Body of pancreas (tissue), 4 donors: Measurements from ENCODE around the gene SERPINB10. TPM values are rescaled to one million over a fixed set of nuclear protein-coding genes. Genes with fewer than 3 reads are reported as not detected.

Experiments used
- ATAC-seq: fragments of 150-250 bp; one replicate; pipeline ENCODE4 v1.9.1; 2016
- DNase-seq, 4 donors: peaks; one replicate each; pipeline ENCODE4 v3.0.0-alpha.2; 2019
- H3K27ac ChIP-seq, 4 donors: fragments of 200-600 bp; sonication (generic); 1 replicate in 3 of 4; 2 replicates in 1 of 4; pipeline versions ENCODE4 v1.5.1 to v1.6.1; 2016 to 2019; ENCODE audit warnings: mild to moderate bottlenecking in 1 of 4, mixed read lengths in 1 of 4, moderate library complexity in 1 of 4
- H3K27me3 ChIP-seq, 2 donors: fragments of 200-600 bp; sonication (generic); one replicate each; pipeline ENCODE4 v1.6.0; 2016; ENCODE audit warnings: mild to moderate bottlenecking in 1 of 2
- H3K36me3 ChIP-seq, 2 donors: fragments of 200-600 bp; sonication (generic); replicated peaks in 1 of 2; 2 replicates each; pipeline ENCODE4 v1.5.1; 2016; ENCODE audit warnings: low read depth in 2 of 2; ENCODE audit not compliant: insufficient read depth in 1 of 2
- H3K4me1 ChIP-seq: fragments of 200-600 bp; sonication (generic); one replicate; pipeline ENCODE4 v1.6.0; 2016
- H3K4me3 ChIP-seq, 2 donors: fragments of 200-600 bp; sonication (generic); 1 replicate in 1 of 2; 2 replicates in 1 of 2; pipeline ENCODE4 v1.5.1; 2016 to 2019
- H3K9me3 ChIP-seq, 3 donors: fragments of 200-600 bp; sonication (generic); 1 replicate in 2 of 3; 2 replicates in 1 of 3; pipeline ENCODE4 v1.5.1; 2016
- CTCF ChIP-seq, 7 experiments: fragments of 450-650 bp in 4 of 7; fragments of 200-600 bp in 3 of 7; sonication (generic) in 3 of 7; IDR thresholded peaks; one replicate each; pipeline ENCODE4 v1.5.1; 2016 to 2019; ENCODE audit warnings: antibody characterized with exemption in 7 of 7
- POLR2A ChIP-seq, 3 donors: fragments of 450-650 bp; IDR thresholded peaks; one replicate each; pipeline ENCODE4 v1.6.1; 2016; ENCODE audit warnings: antibody characterized with exemption in 3 of 3, mild to moderate bottlenecking in 2 of 3
- WGBS, 2 donors: methylation state at CpG; one replicate each; pipeline ENCODE4 v1.1.5; 2017; 5-methylcytosine and 5-hydroxymethylcytosine counted together
- intact Hi-C: fragments of 100-400 bp; cut with DNase I; formaldehyde crosslinking; loops from one replicate; pipeline ENCODE4 v1.15.1; 2023
- total RNA-seq, 2 donors: library from RNA; depleted of rRNA; stranded (reverse); fragments of >200 nt; gene quantifications; one replicate each; pipeline ENCODE4 v1.1.0, GENCODE V29; 2016

Gene SERPINB10
- total RNA-seq, 2 donors from 2014 or later: not detected

- Histone ChIP-seq H3K4me3 (no peak overlapping the region), H3K27ac (no peak overlapping the region), H3K36me3 (no peaks in the 10 kb centered on the region), H3K27me3 (no peaks in the 10 kb centered on the region), H3K9me3 (no peaks in the 10 kb centered on the region), H3K4me1 (peaks cover 16% of the 10 kb centered on the region)
- TF ChIP-seq CTCF (IDR thresholded peaks at IDR 0.05) (no peak), POLR2A (IDR thresholded peaks at IDR 0.05) (no peak)
- intact Hi-C loops: no loop called here
- 82 to 87% methylated on average over 5 of the region's 5 CpGs for whole genome bisulfite sequencing, 2 donors
- ATAC-seq (no peak), DNase-seq (no peak)
These were observed 64.2 kb downstream of the SERPINB10 start for GRCh38 chr18:63972002-63972376.

- H3K4me1 ChIP-seq: peaks cover 19% of the 10 kb centered on the region
- intact Hi-C loops: no loop called here
- no peaks in the 10 kb centered on the region for H3K27me3 ChIP-seq
- TF ChIP-seq CTCF (IDR thresholded peaks at IDR 0.05) (peak in 1 of 7 experiments; percentile 24), POLR2A (IDR thresholded peaks at IDR 0.05) (no peak)
- H3K36me3 ChIP-seq: no peaks in the 10 kb centered on the region
- no peaks in the 10 kb centered on the region for H3K9me3 ChIP-seq
- 23 to 24% methylated on average over 2 of the region's 2 CpGs for WGBS, 2 donors
- no peak for ATAC-seq
- H3K4me3 ChIP-seq: no peak overlapping the region
- DNase-seq: no peak
- peak overlapping the region in 1 of 4 donors; percentile 21 for H3K27ac ChIP-seq
These were observed 67.2 kb downstream of the SERPINB10 start for GRCh38 chr18:63974991-63975390.

GRCh38 chr18:63975628-63976027 is 67.9 kb downstream of the SERPINB10 start:
- no peak overlapping the region for H3K4me3 ChIP-seq
- ATAC-seq: no peak
- H3K27ac ChIP-seq: no peak overlapping the region
- WGBS, 2 donors: 51 to 56% methylated on average over 3 of the region's 3 CpGs
- TF ChIP-seq CTCF (IDR thresholded peaks at IDR 0.05) (no peak), POLR2A (IDR thresholded peaks at IDR 0.05) (no peak)
- intact Hi-C loops: no loop called here
- no peaks in the 10 kb centered on the region for H3K9me3 ChIP-seq
- no peaks in the 10 kb centered on the region for H3K36me3 ChIP-seq
- DNase-seq: no peak
- H3K4me1 ChIP-seq: peaks cover 21% of the 10 kb centered on the region
- no peaks in the 10 kb centered on the region for H3K27me3 ChIP-seq

GRCh38 chr18:63977040-63977439 is 69.3 kb downstream of the SERPINB10 start:
- H3K27me3 ChIP-seq: no peaks in the 10 kb centered on the region
- DNase-seq (no peak), ATAC-seq (no peak)
- no peaks in the 10 kb centered on the region for H3K9me3 ChIP-seq
- WGBS, 2 donors: 81 to 88% methylated on average over 3 of the region's 3 CpGs
- no peaks in the 10 kb centered on the region for H3K36me3 ChIP-seq
- intact Hi-C loops: no loop called here
- H3K27ac ChIP-seq: no peak overlapping the region
- H3K4me1 ChIP-seq: peaks cover 12% of the 10 kb centered on the region
- no peak overlapping the region for H3K4me3 ChIP-seq
- no peak for TF ChIP-seq POLR2A (IDR thresholded peaks at IDR 0.05)
- no peak for TF ChIP-seq CTCF (IDR thresholded peaks at IDR 0.05)

- WGBS, 2 donors: 4 to 8% methylated on average over 6 of the region's 6 CpGs
- Histone ChIP-seq H3K9me3 (no peaks in the 10 kb centered on the region), H3K27ac (peak overlapping the region in 3 of 4 donors; percentile 1 to 66 (median 40)), H3K4me3 (no peak overlapping the region), H3K4me1 (peaks cover 12% of the 10 kb centered on the region), H3K27me3 (no peaks in the 10 kb centered on the region), H3K36me3 (no peaks in the 10 kb centered on the region)
- DNase-seq (peak; percentile 56 to 74 (median 62)), ATAC-seq (peak; percentile 85)
- intact Hi-C loops: no loop called here
- no peak for TF ChIP-seq POLR2A (IDR thresholded peaks at IDR 0.05)
- TF ChIP-seq CTCF (IDR thresholded peaks at IDR 0.05): peak; percentile 35 to 84 (median 74)
These were observed 71.7 kb downstream of the SERPINB10 start for GRCh38 chr18:63979409-63979920.
